NCI-H2081 treated with DMSO at 0.1 percent for 48 hours (cell line): ENCODE data around the gene PCBP4.

Experiments used
- DNase-seq: peaks from one replicate; lab custom pipeline; 2025; lab: John Stamatoyannopoulos, UW

PCBP4 gene

DNA sequence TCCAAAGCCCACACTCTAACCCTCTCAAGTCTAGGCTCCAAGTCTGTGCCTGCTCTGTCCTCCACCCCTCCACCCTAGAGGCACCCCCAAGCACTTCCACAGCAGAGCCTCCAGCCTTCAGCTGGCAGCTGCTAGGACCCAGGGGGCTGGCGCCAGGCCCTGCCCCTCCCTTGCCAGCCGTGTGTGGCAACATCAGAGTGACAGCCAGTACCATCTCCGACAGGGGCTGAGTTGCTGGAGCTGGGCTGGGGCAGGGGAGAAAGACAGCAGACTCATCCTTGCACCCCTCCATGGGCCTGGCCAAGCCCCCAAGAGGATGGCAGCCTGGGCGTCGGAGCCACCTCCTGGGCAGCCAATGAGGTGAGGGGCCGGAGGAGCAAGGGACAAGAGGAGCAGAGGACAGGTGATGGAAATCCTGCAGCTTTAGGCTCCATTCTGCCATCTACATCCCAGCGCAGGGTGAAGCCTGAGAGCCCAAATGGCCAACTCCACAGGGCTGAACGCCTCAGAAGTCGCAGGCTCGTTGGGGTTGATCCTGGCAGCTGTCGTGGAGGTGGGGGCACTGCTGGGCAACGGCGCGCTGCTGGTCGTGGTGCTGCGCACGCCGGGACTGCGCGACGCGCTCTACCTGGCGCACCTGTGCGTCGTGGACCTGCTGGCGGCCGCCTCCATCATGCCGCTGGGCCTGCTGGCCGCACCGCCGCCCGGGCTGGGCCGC, 11.9 kb downstream of the PCBP4 start, which contains the start of gene GPR62:
GPR62 (plus strand) TSS at position 207 of the 718 bp plus-strand sequence; CDS start at position 479, 272 bp downstream.
- no peak for DNase-seq

DNA sequence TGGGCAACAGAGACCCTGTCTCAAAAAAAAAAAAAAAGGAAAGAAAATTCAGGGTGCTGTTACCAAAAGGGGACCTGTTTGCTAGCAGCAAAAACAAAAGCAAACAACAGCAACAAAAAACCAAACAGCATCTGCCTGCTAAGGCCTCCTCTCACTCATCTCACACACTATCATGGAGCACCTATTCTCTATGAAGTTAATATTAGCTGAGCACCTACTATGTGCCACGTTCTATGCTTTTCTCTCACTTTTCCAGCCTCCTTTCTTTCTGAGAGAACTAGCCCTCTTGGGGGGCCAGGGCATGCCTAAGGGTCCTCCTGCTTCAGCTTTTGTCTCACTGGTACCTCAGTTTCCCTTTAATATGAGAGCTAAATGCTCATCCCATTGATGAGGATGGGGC, 12.5 kb downstream of the PCBP4 start:
- no peak for DNase-seq

DNA sequence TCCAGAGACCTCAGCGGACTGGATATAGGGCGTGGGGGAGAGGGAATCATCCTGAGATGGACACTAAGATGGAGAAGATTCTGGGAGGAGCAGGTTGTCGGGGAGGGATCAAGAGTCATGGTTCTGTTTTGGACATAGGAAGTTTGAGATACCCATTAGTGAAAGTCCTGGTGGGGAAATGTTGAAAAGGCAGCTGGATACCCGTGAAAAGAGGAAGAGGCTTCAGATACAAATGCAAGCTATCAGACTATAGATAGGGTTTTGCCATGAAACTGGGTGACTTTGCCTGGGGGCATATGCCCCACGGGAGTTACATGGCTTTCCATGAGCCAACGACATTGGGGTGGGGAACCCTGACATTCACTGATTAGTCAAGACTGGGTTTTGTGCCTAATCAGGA, 13.1 kb downstream of the PCBP4 start:
- no peak for DNase-seq

GRCh38 chr3:51953445-51953844, 13.8 kb downstream of the PCBP4 start:
- no peak for DNase-seq

DNA sequence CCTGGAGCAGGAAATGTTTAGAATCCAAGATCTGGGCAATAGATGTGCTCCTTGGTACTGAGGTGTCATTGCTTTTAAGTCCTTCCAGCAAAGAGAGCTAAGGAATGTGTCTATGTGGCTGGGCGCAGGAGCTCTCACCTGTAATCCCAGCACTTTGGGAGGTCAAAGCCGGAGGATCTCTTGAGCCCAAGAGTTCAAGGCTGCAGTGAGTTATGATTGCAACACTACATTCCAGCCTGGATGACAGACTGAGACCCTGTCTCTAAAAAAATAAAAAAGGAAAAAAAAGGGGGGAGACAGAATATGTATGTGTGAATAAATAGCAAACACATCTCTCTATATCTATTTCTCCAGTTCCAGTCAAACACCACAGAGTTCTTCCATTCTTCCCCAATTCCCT, 16.4 kb downstream of the PCBP4 start:
- no peak for DNase-seq

DNA sequence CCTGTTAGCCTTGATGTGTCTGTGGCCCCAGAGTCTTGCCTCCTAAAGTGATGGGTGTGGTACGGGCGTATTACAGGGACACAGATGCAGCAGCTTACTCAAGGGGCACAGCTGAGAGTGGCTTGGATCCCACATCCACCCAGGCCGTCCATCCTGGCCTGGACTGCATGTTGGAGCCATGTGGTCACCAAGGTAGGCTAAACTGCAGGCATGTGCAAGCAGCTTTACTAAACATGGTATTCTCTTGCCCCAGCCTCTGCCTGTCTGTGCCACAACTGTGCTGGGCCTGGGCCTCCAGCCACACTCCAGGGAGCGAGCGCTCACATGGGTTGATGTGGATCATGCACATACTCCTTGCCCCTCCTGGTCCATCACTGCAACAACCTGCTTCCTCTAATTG, 18.1 kb downstream of the PCBP4 start:
- no peak for DNase-seq

GRCh38 chr3:51948016-51948580, 19.2 kb downstream of the PCBP4 start:
- DNase-seq = no peak

GRCh38 chr3:51947215-51947900, 19.9 kb downstream of the PCBP4 start:
- DNase-seq = no peak

- no peak for DNase-seq
Observed at GRCh38 chr3:51946796-51947195, 20.5 kb downstream of the PCBP4 start.

- no peak for DNase-seq
Observed at GRCh38 chr3:51945926-51946705, 21.1 kb downstream of the PCBP4 start.

DNA sequence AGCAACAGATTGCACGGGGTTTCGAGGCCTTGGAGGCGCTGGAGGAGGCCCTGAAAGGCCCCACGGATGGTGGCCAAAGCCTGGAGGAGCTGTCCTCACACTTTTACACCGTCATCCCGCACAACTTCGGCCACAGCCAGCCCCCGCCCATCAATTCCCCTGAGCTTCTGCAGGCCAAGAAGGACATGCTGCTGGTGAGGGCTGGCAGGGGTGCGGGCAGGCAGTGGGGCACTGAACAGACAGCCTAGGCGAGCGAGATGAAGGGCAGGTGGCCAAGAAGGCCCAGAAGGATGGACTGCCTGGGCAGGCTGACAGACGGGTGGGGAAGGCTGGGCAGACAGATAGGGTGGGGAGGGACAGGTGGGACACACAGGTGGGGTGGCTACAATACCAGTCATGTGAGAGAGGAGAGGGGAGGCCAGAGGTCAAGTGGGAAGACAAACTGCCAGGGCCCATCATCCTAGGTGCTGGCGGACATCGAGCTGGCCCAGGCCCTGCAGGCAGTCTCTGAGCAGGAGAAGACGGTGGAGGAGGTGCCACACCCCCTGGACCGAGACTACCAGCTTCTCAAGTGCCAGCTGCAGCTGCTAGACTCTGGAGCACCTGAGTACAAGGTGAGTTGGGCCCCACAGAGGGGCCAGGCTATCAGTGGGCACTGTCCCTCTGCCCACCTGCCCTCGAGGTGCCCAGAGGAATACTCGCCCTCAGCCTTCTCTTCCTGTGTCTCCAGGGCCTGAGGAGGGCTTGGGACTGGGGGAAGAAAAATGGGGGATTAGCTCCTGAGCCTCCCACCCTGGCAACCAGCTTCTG, 22.0 kb downstream of the PCBP4 start:
- DNase-seq = no peak

DNA sequence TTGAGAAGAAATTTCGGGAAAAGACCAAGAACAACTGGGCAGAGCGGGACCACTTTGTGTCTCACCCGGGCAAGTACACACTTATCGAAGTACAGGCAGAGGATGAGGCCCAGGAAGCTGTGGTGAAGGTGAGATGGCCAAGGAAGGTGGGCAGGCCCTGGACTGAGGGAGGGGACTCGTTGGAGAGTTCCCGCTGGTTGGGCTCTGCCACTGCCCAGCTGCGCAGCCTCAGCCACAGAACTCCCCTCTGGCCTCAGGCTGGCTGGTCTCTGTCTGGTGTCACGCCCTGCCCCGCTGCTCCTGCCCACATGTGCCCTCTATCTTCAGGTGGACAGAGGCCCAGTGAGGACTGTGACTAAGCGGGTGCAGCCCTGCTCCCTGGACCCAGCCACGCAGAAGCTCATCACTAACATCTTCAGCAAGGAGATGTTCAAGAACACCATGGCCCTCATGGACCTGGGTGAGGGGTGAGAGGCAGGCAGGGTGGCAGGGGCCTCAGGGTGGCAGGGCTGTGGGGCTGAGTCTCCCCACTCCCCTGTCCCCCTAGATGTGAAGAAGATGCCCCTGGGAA, 22.7 kb downstream of the PCBP4 start:
- DNase-seq = no peak

DNA sequence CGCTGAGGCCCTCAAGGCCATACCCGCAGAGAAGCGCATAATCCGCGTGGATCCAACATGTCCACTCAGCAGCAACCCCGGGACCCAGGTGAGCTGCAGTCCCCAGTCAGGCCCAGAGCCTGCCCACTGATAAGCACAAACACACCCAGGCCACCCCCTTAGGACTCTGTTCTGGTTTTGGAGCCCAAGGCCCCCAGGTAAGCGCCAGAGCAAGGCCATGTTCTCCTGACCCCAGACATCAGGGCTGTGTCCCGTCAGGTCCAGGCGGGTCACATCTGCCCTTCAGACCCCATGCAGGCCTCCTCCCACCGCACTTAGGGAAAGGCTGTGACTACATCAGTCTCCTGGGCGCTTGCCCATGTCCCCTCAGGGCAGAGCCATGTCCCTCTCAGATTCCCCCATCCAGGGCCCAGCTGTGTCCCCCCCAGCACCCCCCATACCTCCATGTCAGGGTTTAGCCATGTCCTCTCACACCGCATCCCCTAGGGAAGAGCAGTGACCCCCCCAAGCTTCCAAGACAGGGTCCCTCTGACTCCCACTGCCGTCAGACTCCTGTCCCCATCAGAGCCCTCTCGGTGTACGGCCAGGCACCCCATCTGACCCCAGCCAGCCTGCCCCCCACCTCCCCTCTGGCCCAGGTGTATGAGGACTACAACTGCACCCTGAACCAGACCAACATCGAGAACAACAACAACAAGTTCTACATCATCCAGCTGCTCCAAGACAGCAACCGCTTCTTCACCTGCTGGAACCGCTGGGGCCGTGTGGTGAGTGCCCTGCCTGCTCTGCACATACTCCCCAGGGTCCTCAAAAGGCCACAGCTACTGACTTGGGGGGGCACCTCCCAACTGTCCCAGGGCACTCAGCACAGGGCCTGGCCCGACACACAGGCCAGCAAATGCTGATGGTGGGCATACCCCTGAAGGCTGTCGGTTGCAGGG, 23.5 kb downstream of the PCBP4 start:
- DNase-seq = no peak

GRCh38 chr3:51942603-51943450, 24.4 kb downstream of the PCBP4 start:
- DNase-seq = no peak

GRCh38 chr3:51941798-51942602, 25.3 kb downstream of the PCBP4 start, which contains the start of the genes PARP3 and RRP9:
Gene PARP3 (plus strand): TSS chr3:51942363. CDS start chr3:51943356, 993 bp downstream.
Gene RRP9 (minus strand): TSS chr3:51941904. CDS start chr3:51941867, 37 bp downstream.
- DNase-seq = peak; percentile 92

- DNase-seq = no peak
Observed at GRCh38 chr3:51941463-51941797, 25.8 kb downstream of the PCBP4 start.

DNA sequence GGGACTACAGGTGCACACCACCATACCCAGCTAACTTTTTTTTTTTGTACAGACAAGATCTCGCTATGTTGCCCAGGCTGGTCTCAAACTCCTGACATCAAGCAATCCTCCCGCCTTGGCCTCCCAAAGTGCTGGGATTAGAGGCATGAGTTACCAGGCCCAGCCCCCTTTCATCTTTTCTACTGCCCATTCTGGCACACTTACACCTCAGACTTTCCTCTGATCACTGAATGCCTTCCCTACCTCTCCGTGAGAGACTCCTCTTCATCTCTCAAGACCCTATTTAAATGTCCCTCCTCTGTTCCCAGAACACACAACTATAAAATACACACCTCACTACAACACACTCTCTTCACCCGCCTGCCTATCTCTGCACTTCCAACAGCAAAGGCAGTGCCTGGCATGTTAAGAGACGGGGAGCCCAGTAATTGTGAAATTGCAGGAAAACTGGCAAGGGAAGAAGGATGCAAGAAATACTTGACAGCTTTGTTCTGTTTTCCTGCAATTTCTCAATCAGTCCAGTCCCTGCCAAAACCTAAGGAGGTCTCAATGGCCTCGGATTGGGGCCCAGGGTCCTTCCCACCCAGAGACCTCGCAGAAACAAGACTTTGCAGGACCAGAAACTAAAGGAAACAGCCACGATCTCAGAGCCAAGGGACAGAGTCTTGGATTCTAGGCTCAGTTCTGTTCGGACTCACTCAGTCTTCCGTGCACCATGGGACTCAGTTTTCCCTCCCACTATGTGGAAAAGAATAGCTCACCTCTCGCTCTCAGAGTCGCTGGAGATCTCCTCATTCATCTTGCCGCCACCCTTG, 26.4 kb downstream of the PCBP4 start:
- DNase-seq = no peak
